Thoracic aorta (tissue), 2 donors: ENCODE data around the gene MNT. TPM values are rescaled to one million over a fixed set of nuclear protein-coding genes. Genes with fewer than 3 reads are reported as not detected.

ENCODE experiments used
- ATAC-seq: fragments of 150-250 bp; one replicate; pipeline ENCODE4 v1.8.0; 2017; ENCODE audit warnings: low read depth; ENCODE audit not compliant: insufficient number of reproducible peaks, low FRiP score
- DNase-seq: peaks from one replicate; pipeline ENCODE4 v3.0.0-alpha.2; 2020; ENCODE audit warnings: low spot score
- H3K27ac ChIP-seq, 2 donors: fragments of 200-600 bp; sonication (generic); 1 replicate in 1 of 2; 2 replicates in 1 of 2; pipeline ENCODE4 v1.5.1; 2016; ENCODE audit warnings: mild to moderate bottlenecking in 2 of 2, moderate library complexity in 2 of 2
- H3K27me3 ChIP-seq: fragments of 200-600 bp; sonication (generic); replicated peaks from 2 replicates; pipeline ENCODE4 v1.6.0; 2016; ENCODE audit warnings: mild to moderate bottlenecking; ENCODE audit not compliant: insufficient read depth
- H3K36me3 ChIP-seq: fragments of 200-600 bp; sonication (generic); one replicate; pipeline ENCODE4 v1.5.1; 2016
- H3K4me1 ChIP-seq, 2 donors: fragments of 200-600 bp; sonication (generic); 1 replicate in 1 of 2; 2 replicates in 1 of 2; pipeline versions ENCODE4 v1.5.1 to v1.6.0; 2016; ENCODE audit warnings: low read depth in 2 of 2, mild to moderate bottlenecking in 1 of 2; ENCODE audit not compliant: control insufficient read depth in 1 of 2
- H3K4me3 ChIP-seq: fragments of 200-600 bp; sonication (generic); 2 replicates; pipeline ENCODE4 v1.5.1; 2016; ENCODE audit warnings: mild to moderate bottlenecking
- H3K9me3 ChIP-seq: fragments of 200-600 bp; sonication (generic); 2 replicates; pipeline ENCODE4 v1.5.1; 2016
- CTCF ChIP-seq: fragments of 200-600 bp; sonication (generic); IDR thresholded peaks from one replicate; pipeline ENCODE4 v1.5.1; 2019; ENCODE audit warnings: antibody characterized with exemption
- total RNA-seq, 2 donors: library from RNA; depleted of rRNA; stranded (reverse); fragments of >200 nt; gene quantifications; one replicate each; pipeline versions ENCODE4 v1.1.0 to v1.2.3, GENCODE V29; 2016

Gene MNT
- total RNA-seq, 2 donors from 2014 or later: 17.9 to 27.1 TPM

GRCh38 chr17:2397247-2398171, 3.4 kb downstream of the MNT start:
- Histone ChIP-seq H3K36me3 (no peaks in the 10 kb centered on the region), H3K4me3 (peak overlapping the region; percentile 62), H3K4me1 (peaks cover 43 to 54% of the 10 kb centered on the region in 2 donors), H3K27ac (peak overlapping the region; percentile 99), H3K9me3 (no peaks in the 10 kb centered on the region), H3K27me3 (no peaks in the 10 kb centered on the region)
- DNase-seq (no peak), ATAC-seq (no peak)
- TF ChIP-seq CTCF: no peak

GRCh38 chr17:2396568-2397246, 4.2 kb downstream of the MNT start:
- H3K27ac ChIP-seq: peak overlapping the region; percentile 99
- peak; percentile 93 for DNase-seq
- peak overlapping the region; percentile 62 for H3K4me3 ChIP-seq
- peaks cover 46 to 58% of the 10 kb centered on the region in 2 donors for H3K4me1 ChIP-seq
- no peaks in the 10 kb centered on the region for H3K27me3 ChIP-seq
- no peak for TF ChIP-seq CTCF
- H3K9me3 ChIP-seq: no peaks in the 10 kb centered on the region
- no peaks in the 10 kb centered on the region for H3K36me3 ChIP-seq
- peak; percentile 2 for ATAC-seq

GRCh38 chr17:2396192-2396567, 4.7 kb downstream of the MNT start:
- H3K4me1 ChIP-seq: peaks cover 50 to 63% of the 10 kb centered on the region in 2 donors
- no peaks in the 10 kb centered on the region for H3K9me3 ChIP-seq
- no peak for TF ChIP-seq CTCF
- H3K27me3 ChIP-seq: no peaks in the 10 kb centered on the region
- peak overlapping the region; percentile 99 for H3K27ac ChIP-seq
- no peaks in the 10 kb centered on the region for H3K36me3 ChIP-seq
- H3K4me3 ChIP-seq: peak overlapping the region; percentile 62
- DNase-seq: no peak
- ATAC-seq: no peak

- H3K27me3 ChIP-seq: no peaks in the 10 kb centered on the region
- peaks cover 55 to 69% of the 10 kb centered on the region in 2 donors for H3K4me1 ChIP-seq
- H3K4me3 ChIP-seq: peak overlapping the region; percentile 62
- no peak for DNase-seq
- TF ChIP-seq CTCF: no peak
- no peaks in the 10 kb centered on the region for H3K36me3 ChIP-seq
- no peaks in the 10 kb centered on the region for H3K9me3 ChIP-seq
- no peak for ATAC-seq
- H3K27ac ChIP-seq: peak overlapping the region; percentile 99
Observed at GRCh38 chr17:2395258-2396181, 5.3 kb downstream of the MNT start.
